GM13977 (cell line): ENCODE measurements around the gene EPM2AIP1.

ENCODE experiments used
- DNase-seq: peaks from one replicate; pipeline ENCODE4 v3.0.0; 2012; ENCODE audit warnings: low spot score
- CTCF ChIP-seq: IDR thresholded peaks from 2 replicates; pipeline ENCODE4 v1.5.1; 2012; ENCODE audit warnings: mild to moderate bottlenecking, control low read depth; ENCODE audit not compliant: insufficient read depth; ENCODE audit errors: extremely low read depth, missing control alignments
- in situ Hi-C: fragments of 300-500 bp; cut with MboI; formaldehyde crosslinking; loops from one replicate; pipeline ENCODE4 v1.12.0; 2022; ENCODE audit warnings: low sequenced_read_pairs, low pct_unique_long_range_greater_than_20kb, mixed read lengths, inconsistent platforms; ENCODE audit not compliant: unreplicated experiment

Gene EPM2AIP1

GRCh38 chr3:36942638-36943248 lies 50.2 kb downstream of the EPM2AIP1 start:
- in situ Hi-C loops: no loop called here
- no peak for DNase-seq
- TF ChIP-seq CTCF: no peak

- no peak for DNase-seq
- in situ Hi-C loops: no loop called here
- no peak for TF ChIP-seq CTCF
Observed at GRCh38 chr3:36941658-36942057, 51.3 kb downstream of the EPM2AIP1 start.

GRCh38 chr3:36941162-36941561 lies 51.8 kb downstream of the EPM2AIP1 start:
- no peak for TF ChIP-seq CTCF
- in situ Hi-C loops: no loop called here
- DNase-seq: no peak

GRCh38 chr3:36937492-36937891 lies 55.4 kb downstream of the EPM2AIP1 start:
- in situ Hi-C loops: no loop called here
- TF ChIP-seq CTCF: no peak
- DNase-seq: no peak
